Measurements from ENCODE around the gene SGCD.

Gene SGCD

DNA sequence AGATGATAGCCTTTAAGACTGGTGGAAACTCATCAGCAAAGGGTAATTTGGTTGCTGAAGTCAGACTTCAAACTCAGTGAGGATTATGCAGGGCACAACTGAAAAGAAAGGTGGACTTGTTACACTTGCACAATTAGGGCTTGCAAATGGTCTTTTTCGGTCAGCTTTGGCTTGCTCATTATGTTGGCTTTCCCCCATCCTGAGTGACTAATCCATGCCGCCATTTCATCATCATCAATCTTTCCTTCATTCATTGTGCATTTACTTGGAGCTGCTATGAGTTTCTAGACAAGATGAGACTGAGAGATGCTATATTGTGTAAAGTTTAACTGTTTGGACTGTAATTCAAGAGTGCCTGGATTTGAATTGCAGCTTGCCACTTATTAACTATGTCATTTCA, 388.3 kb downstream of the SGCD start:
- DNase-seq = no peak

DNA sequence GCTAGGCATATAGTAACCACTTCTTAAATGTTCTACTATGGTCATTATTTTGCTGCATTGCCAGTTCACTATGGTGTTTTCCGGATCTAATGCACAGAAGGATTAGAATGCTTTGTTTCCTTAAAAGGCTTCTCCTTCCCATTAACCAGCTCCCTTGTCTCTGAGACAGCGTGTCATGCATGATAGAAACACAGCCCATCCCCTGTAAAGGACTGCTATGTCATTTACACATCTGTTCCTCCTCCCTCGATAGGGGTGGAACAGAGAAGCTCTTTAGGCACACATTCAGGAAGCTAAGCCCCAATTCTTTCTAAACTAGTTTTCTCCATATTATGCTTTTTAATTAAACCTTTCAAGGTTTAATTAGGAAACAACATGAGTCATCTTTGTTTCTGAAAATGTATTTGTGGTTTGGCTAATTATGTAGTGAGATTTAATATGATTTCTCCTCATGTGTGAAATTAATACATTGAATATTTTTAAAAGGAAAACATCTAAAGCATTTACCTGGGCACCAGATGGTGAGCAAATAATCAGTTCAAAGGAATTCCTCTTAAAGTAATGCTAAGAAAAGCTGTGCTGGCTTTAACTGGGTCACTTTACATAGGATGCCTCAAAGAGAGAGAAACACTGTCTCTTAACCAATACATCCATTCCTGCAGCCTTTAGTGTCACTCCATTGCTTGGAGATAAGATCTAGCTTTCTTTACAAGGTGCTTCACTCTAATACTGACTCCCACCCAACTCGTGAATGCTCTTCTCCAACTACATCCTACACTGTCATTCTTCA, 389.8 kb downstream of the SGCD start:
- DNase-seq = no peak

- no peak for DNase-seq
Measured at GRCh38 chr5:156718985-156719384, 392.0 kb downstream of the SGCD start.

- no peak for DNase-seq
Measured at GRCh38 chr5:156722358-156722757, 395.4 kb downstream of the SGCD start.

DNA sequence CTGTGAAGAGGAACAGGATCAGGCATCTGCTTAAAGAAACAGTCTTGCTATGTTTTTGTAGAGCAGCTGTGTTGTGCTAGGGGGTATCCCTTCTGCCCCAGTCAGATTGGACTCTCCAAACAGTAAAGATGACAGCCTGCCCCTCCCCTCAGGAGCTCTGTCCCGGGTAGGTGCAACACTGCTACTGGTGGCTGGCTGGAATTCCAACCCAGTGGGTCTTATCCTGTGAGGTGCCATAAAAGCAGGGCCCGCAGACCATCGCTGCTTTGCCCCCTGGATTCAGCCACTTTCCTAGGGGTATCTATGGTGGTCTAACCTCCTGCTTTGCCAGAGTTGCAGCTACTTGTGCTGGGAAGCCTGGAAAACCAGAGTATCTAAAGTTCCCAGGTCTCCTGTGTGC, 408.5 kb downstream of the SGCD start:
- no peak for DNase-seq

DNA sequence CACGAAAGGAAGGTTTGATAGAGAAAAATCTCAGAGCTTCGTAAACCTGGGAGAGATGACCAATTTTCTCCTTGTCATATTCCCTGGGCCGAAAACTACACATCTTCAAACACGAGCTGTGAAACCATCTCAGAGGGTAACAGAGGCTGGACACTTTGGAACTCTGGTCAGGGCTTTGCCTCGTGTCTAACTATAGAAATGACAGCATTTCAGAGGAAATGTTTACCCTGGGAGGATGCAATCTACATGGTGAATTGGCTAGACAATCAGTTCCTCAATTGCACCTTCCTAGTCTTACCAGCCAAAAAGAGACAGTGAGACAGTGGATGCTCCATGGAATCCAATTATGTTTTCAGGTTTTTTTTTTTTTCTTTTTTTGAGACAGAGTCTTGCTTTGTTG, 414.6 kb downstream of the SGCD start:
- DNase-seq = no peak

- no peak for DNase-seq
Measured at GRCh38 chr5:156753846-156754245, 426.9 kb downstream of the SGCD start.

- DNase-seq = no peak
Measured at GRCh38 chr5:156755421-156756087, 428.6 kb downstream of the SGCD start.

DNA sequence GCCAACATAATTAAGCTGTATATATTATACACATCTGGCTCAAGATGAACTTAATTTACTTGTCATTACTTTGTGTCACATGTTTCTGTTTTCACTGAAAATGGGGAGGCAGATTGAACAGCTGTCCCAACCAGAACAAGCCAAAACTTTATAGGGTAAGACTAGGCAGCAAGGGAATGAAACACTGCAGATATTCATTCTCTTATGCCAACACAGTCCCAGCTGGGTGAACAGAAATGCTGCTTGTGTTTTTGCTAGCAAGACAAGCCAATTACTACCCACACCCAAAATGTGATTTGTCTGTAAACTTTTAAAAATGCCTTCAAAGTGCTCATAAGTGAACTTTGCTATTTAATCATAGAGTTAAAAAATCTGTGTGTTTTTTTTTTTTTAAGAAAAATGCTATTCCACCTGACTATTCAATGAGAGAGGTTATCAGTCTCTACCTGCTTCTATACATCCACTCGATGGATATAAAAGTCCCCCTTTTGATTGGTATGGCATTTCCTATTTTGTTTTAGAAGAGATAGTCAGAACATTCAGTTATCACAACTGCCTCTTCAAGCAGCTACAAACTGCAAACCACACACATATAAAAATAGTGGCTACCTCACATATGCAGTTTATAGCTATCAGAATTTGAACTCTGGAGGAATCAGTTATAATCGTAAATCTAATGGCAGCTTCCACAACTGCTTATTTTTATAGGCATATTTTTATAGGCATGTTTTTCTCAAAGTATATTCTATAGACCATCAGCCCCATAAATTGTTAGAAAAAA, 431.2 kb downstream of the SGCD start:
- no peak for DNase-seq

GRCh38 chr5:156759156-156759555, 432.2 kb downstream of the SGCD start:
- DNase-seq = no peak

DNA sequence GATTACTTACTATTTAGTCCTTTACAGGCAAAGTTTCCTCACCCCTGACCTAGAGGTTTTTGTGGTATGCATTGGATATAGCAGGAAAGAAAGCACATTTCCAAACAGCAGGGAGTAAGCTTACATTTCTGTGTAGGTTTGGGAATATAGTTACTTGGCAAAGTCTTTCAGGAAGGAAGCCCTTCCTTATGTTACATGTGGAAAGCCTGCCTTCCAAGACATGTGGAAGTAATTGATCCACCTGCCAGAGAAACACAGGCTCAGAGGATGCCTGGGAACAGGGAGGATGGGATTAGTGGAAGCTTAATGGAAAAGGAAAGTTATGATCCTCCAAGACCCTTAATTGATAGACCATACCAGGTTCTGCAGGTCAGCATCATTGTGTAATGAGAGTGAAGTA, 435.8 kb downstream of the SGCD start:
- DNase-seq = no peak

DNA sequence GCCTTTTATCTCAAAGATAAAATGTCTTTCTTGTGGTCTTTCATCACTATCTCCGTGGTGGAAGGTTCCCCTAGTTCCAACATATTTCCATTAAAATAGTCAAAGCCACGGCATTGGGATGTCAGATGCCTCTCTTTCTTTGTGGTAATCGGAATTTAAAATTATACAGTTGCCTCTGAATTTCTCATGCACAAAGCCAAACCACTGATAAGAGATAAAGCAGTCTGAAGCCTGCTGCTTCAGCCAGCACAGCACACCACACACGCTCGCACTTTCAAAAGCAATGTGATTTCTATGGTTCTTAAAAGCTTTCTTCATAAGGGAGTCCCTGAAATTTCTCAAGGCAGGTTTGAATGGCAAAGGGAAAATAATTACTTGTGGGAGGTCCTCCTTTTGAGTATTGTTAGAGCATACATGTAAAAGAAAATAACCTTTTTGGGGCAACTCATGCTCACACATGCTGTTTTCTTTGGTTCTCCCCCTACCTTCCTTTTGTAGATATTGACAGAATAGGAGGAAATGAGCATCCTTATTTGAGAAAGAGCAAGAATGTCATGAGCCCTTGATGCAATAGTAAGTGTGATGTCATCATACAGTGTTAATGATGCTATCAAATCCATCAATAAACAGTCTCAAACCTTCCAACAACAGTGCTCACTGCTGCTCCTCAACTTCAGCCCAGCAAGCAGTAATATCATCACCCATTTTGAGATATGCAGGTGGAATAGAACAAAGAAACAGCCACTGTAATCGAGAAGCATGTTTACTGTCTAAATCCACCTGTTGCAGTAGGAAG, 437.4 kb downstream of the SGCD start:
- no peak for DNase-seq

- DNase-seq = no peak
Measured at GRCh38 chr5:156774273-156774672, 447.3 kb downstream of the SGCD start.

GRCh38 chr5:156778139-156778706, 451.3 kb downstream of the SGCD start:
- DNase-seq = no peak

DNA sequence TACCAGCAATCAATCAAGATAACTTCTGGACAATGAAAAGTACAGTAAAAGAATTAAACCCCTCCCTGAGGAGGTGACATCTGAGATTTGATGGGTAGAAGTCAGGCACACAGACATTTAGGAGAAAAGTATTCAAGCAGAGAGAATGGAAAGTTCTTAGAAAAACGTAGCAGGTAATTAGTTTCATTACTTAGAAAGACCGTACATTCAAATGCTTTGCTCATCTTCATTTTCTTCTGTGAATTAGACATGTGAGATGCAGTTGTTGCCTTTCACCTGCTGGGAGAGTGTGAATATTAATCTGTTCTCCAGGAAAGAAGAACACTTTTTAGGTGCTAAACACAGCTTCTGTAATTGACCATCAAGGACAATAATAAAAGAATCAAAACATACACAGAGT, 451.8 kb downstream of the SGCD start:
- DNase-seq = no peak

- no peak for DNase-seq
Measured at GRCh38 chr5:156779436-156779835, 452.5 kb downstream of the SGCD start.

DNA sequence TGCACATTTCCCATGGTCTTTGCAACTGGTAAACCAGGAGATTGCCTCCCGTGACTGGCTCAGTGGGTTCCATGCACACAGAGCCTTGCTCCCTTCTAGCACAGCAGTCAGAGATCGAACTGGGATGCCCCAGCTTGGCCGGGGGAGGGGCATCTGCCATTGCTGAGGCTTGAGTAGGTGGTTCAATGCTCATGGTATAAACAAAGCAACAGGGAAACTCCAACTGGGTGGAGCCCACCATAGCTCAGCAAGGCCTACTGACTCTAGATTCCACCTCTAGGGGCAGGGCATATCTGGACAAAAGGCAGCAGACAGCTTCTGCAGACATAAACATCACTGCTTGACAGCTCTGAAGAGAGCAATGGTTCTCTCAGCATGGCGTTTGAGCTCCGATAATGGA, 456.1 kb downstream of the SGCD start:
- DNase-seq = no peak

GRCh38 chr5:156794687-156795086, 467.7 kb downstream of the SGCD start:
- DNase-seq = no peak

- DNase-seq = no peak
Measured at GRCh38 chr5:156798201-156798600, 471.2 kb downstream of the SGCD start.

- DNase-seq = no peak
Measured at GRCh38 chr5:156799171-156799570, 472.2 kb downstream of the SGCD start.

GRCh38 chr5:156800929-156801328, 474.0 kb downstream of the SGCD start:
- no peak for DNase-seq

DNA sequence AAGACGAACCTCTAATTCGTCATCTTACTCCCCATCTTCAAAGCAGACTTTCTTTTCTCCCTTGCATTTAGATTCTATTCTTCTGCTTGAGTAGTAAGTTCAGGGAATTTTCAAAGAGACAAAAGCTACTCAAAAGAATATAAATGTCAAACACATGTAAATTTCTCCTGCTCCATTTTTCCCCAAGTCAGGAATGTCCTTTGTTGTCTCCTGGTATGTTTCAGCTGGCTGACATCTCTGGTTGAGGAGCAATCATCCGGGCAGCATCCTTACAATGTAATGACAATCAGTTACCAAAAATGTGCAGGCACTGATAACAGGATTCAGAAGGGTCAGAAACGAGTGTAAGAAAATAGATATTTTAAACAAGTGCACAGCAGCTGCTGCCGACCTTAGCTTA, 475.5 kb downstream of the SGCD start:
- DNase-seq = no peak

DNA sequence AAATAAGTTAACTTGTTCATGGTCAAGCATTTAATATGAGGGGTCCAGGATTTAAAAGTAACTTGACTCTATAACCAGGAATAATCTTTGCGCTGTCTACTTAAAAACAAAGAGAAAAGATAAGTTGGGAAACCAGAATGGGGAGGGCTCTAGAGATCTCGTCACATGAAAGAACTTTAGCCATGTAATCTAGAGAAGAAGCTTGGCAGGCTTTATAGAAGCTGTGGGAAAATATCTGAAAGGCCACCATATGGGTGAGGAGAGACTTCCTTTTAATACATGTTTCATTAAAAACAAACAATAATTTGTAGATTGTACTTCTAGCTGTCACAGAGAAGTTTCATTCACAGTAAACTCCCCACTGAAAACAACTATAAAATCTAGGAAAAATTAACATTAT, 476.4 kb downstream of the SGCD start:
- no peak for DNase-seq

All from NCI-H1105 (cell line).